AG09309 (cell line): ENCODE measurements around the gene CYP2W1.
A peak's percentile ranks its signal among the peaks of the same experiment; 100 is the strongest.

Experiments used
- DNase-seq: peaks from one replicate; pipeline ENCODE4 v3.0.0-alpha.2; 2010; ENCODE audit warnings: low read depth
- H3K4me3 ChIP-seq: 2 replicates; pipeline ENCODE4 v1.5.1; 2011; ENCODE audit warnings: mild to moderate bottlenecking, low read depth, low read length, moderate library complexity; ENCODE audit not compliant: control insufficient read depth
- CTCF ChIP-seq: IDR thresholded peaks from 2 replicates; pipeline ENCODE4 v1.5.1; 2011; ENCODE audit warnings: mild to moderate bottlenecking, low read depth, low read length, inconsistent platforms; ENCODE audit not compliant: insufficient read depth, control insufficient read depth; ENCODE audit errors: missing control alignments

Gene CYP2W1

GRCh38 chr7:964401-965231 is 18.4 kb upstream of the CYP2W1 start:
- H3K4me3 ChIP-seq = no peak overlapping the region
- peak; percentile 52 for DNase-seq
- peak; percentile 49 for TF ChIP-seq CTCF

- no peak for TF ChIP-seq CTCF
- DNase-seq = no peak
- no peak overlapping the region for H3K4me3 ChIP-seq
Observed at GRCh38 chr7:966291-967069, 16.5 kb upstream of the CYP2W1 start.

GRCh38 chr7:967361-968082 is 15.5 kb upstream of the CYP2W1 start:
- H3K4me3 ChIP-seq = no peak overlapping the region
- TF ChIP-seq CTCF = no peak
- DNase-seq = no peak

- no peak for DNase-seq
- TF ChIP-seq CTCF = no peak
- H3K4me3 ChIP-seq = no peak overlapping the region
Observed at GRCh38 chr7:968205-969105, 14.5 kb upstream of the CYP2W1 start.

GRCh38 chr7:969403-969802 is 13.6 kb upstream of the CYP2W1 start:
- DNase-seq = no peak
- no peak for TF ChIP-seq CTCF
- H3K4me3 ChIP-seq = no peak overlapping the region
